OCI-LY7 (cell line): Measurements from ENCODE around the gene ORC4. TPM values are rescaled to one million over a fixed set of nuclear protein-coding genes. Genes with fewer than 3 reads are reported as not detected.

Experiments
- BruUV-seq: library from RNA; stranded (reverse); fragments of 400-500 nt; replicated peaks from 2 replicates; lab custom pipeline; 2021; lab: Mats Ljungman, UMichigan
- CTCF ChIA-PET: fragments of 300-600 bp; sonication (Branson Sonifier 250); formaldehyde crosslinking; loops from one replicate; lab custom pipeline; 2022; ENCODE audit warnings: antibody characterized with exemption; ENCODE audit not compliant: unreplicated experiment; lab: Charles Lee
- POLR2A ChIA-PET: fragments of 300-600 bp; sonication (Branson Sonifier 250); formaldehyde crosslinking; loops from one replicate; lab custom pipeline; 2022; ENCODE audit warnings: antibody characterized with exemption; lab: Charles Lee
- DNase-seq: peaks from one replicate; pipeline ENCODE4 v3.0.0-alpha.2; 2015; ENCODE audit warnings: low spot score
- H2AFZ ChIP-seq: fragments of 200-600 bp; sonication (generic), shearing (Covaris generic); 2 replicates; pipeline ENCODE4 v1.6.1; 2014; ENCODE audit warnings: mild to moderate bottlenecking, antibody characterized with exemption, low read length, moderate library complexity
- H3K27ac ChIP-seq: fragments of 200-600 bp; sonication (generic); 2 replicates; pipeline ENCODE4 v1.5.1; 2014; ENCODE audit warnings: mixed run types, low read depth, mild to moderate bottlenecking, moderate library complexity, low read length, inconsistent platforms; ENCODE audit not compliant: poor library complexity, severe bottlenecking
- H3K36me3 ChIP-seq: fragments of 200-600 bp; sonication (generic); 2 replicates; pipeline ENCODE4 v1.6.1; 2014; ENCODE audit warnings: mild to moderate bottlenecking, antibody characterized with exemption, low read length, moderate library complexity, mixed read lengths; ENCODE audit not compliant: insufficient read depth
- H3K4me1 ChIP-seq: fragments of 200-600 bp; sonication (generic); 2 replicates; pipeline ENCODE4 v1.5.1; 2014; ENCODE audit warnings: mild to moderate bottlenecking, low read length; ENCODE audit not compliant: insufficient read depth, poor library complexity, severe bottlenecking
- H3K4me2 ChIP-seq: fragments of 200-600 bp; sonication (generic); 2 replicates; pipeline ENCODE4 v1.6.1; 2014; ENCODE audit warnings: mild to moderate bottlenecking, low read length
- H3K4me3 ChIP-seq: fragments of 200-600 bp; sonication (generic); 2 replicates; pipeline ENCODE4 v1.5.1; 2014; ENCODE audit warnings: mild to moderate bottlenecking, low read depth, low read length; ENCODE audit not compliant: poor library complexity, severe bottlenecking
- H3K79me2 ChIP-seq: fragments of 200-600 bp; sonication (generic); 2 replicates; pipeline ENCODE4 v1.6.1; 2016; ENCODE audit warnings: low read depth, mild to moderate bottlenecking, low read length, moderate library complexity, mixed read lengths; ENCODE audit not compliant: insufficient read depth
- H3K9me2 ChIP-seq: fragments of 200-600 bp; sonication (generic); 2 replicates; pipeline ENCODE4 v1.6.1; 2016; ENCODE audit warnings: mild to moderate bottlenecking, low read length, mixed read lengths; ENCODE audit not compliant: insufficient read depth
- H3K9me3 ChIP-seq: fragments of 200-600 bp; sonication (generic); 2 replicates; pipeline ENCODE4 v1.6.1; 2014; ENCODE audit warnings: mild to moderate bottlenecking, mixed run types, low read length, mixed read lengths
- H4K20me1 ChIP-seq: fragments of 200-600 bp; sonication (generic); 2 replicates; pipeline ENCODE4 v1.6.1; 2014; ENCODE audit warnings: mild to moderate bottlenecking, antibody characterized with exemption, low read length, moderate library complexity, mixed read lengths; ENCODE audit not compliant: insufficient read depth
- EZH2phosphoT487 ChIP-seq: fragments of 200-600 bp; sonication (generic); IDR thresholded peaks from 2 replicates; pipeline ENCODE4 v1.6.1; 2018; ENCODE audit warnings: low read depth, borderline replicate concordance, mild to moderate bottlenecking, mixed run types, antibody characterized with exemption, low read length, moderate library complexity, mixed read lengths
- intact Hi-C: fragments of 100-400 bp; cut with micrococcal nuclease; formaldehyde crosslinking; loops from one replicate; pipeline ENCODE4 v1.10.0; 2022; ENCODE audit not compliant: unreplicated experiment
- total RNA-seq, 2 experiments: library from RNA; depleted of rRNA in 1 of 2; stranded (reverse); fragments of >200 nt in 1 of 2; shearing (Covaris generic) in 1 of 2; gene quantifications; 2 replicates each; pipeline ENCODE4 v1.2.3, GENCODE V29; 2014 to 2022
- TF ChIP-seq, protein P1 (sequence below): fragments of 200-600 bp; sonication (generic); conservative IDR thresholded peaks from 2 replicates; pipeline ENCODE4 v1.5.1; 2014; ENCODE audit warnings: mild to moderate bottlenecking, antibody characterized with exemption, low read length, moderate library complexity, mixed read lengths

ORC4 gene
- total RNA-seq, 2 experiments from 2014 or later, result 20.3 to 37.4 TPM

DNA sequence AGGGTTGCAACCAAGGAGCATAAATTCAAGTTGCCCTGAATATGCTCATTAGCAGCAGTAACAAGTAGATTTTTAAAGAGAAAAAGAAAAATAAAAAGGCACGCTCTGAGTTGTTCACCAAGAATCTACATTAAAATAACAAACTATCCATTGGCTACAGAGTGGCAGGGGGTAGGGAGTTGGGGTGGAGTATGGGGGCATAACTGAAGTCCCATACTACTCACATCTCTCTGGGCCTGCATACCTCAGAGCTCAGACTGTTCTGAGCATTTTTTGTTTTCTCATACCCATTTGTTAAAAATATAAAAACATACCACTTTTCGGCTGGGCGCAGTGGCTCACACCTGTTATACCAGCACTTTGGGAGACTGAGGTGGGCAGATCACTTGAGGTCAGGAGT lies 31.4 kb downstream of the ORC4 start:
- Histone ChIP-seq H3K4me1 (no peaks in the 10 kb centered on the region), H2AFZ (no peak overlapping the region), H3K27ac (no peak overlapping the region), H3K4me2 (no peak overlapping the region), H3K36me3 (no peaks in the 10 kb centered on the region), H3K4me3 (no peak overlapping the region), H4K20me1 (peaks cover 10% of the 10 kb centered on the region), H3K9me3 (no peaks in the 10 kb centered on the region), H3K9me2 (no peaks in the 10 kb centered on the region), H3K79me2 (no peaks in the 10 kb centered on the region)
- BruUV-seq, result no TSS peak
- intact Hi-C loops, result loop anchor here (10.0 kb wide), 1 partner anchor 1006 kb away; no protein-coding TSS in a partner anchor
- CTCF ChIA-PET, result no interaction called here
- POLR2A ChIA-PET, result interaction anchor here (0.6 to 2.3 kb wide), 3 partner anchors 10 to 520 kb away, joined by 3 to 6 read pairs (median 5); no protein-coding TSS in a partner anchor
- TF ChIP-seq, protein P1, sequence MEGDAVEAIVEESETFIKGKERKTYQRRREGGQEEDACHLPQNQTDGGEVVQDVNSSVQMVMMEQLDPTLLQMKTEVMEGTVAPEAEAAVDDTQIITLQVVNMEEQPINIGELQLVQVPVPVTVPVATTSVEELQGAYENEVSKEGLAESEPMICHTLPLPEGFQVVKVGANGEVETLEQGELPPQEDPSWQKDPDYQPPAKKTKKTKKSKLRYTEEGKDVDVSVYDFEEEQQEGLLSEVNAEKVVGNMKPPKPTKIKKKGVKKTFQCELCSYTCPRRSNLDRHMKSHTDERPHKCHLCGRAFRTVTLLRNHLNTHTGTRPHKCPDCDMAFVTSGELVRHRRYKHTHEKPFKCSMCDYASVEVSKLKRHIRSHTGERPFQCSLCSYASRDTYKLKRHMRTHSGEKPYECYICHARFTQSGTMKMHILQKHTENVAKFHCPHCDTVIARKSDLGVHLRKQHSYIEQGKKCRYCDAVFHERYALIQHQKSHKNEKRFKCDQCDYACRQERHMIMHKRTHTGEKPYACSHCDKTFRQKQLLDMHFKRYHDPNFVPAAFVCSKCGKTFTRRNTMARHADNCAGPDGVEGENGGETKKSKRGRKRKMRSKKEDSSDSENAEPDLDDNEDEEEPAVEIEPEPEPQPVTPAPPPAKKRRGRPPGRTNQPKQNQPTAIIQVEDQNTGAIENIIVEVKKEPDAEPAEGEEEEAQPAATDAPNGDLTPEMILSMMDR, result no peak
- no peak for TF ChIP-seq EZH2phosphoT487
- no peak for DNase-seq

DNA sequence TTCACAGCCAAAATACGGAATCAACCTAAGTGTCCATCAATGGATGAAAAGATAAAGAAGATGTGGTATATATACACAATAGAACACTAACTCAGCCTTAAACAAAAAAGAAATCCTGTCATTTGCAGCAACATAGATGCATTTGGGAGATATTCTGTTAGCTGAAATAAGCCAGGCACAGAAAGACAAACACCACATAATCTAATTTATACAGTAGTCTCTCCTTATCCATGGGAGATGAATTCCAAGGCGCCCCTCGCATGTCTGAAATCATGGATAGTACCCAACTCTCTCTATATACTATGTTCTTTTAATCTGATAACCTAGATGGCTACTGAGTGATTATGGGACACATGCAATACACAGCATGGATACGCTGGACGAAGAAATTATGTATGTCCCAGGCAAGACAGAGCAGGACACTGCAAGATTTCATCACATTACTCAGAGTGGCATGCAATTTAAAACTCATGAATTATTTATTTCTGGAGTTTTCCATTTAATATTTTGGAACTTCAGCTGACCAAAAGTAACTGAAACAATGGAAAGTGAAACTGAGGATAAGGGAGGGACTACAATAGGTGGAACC lies 39.5 kb downstream of the ORC4 start:
- intact Hi-C loops, result loop anchor here (10.0 kb wide), 1 partner anchor 1014 kb away; no protein-coding TSS in a partner anchor
- ChIA-PET POLR2A (no interaction called here), CTCF (no interaction called here)
- Histone ChIP-seq H3K36me3 (no peaks in the 10 kb centered on the region), H3K4me2 (no peak overlapping the region), H3K9me3 (peaks cover 9% of the 10 kb centered on the region; the same call in 1 of the 2 replicates), H3K4me3 (no peak overlapping the region), H3K27ac (no peak overlapping the region), H2AFZ (no peak overlapping the region), H3K4me1 (no peaks in the 10 kb centered on the region), H3K9me2 (no peaks in the 10 kb centered on the region), H3K79me2 (no peaks in the 10 kb centered on the region), H4K20me1 (no peaks in the 10 kb centered on the region)
- DNase-seq, result no peak
- TF ChIP-seq, protein P1, result no peak
- TF ChIP-seq EZH2phosphoT487, result no peak
- no TSS peak for BruUV-seq

DNA sequence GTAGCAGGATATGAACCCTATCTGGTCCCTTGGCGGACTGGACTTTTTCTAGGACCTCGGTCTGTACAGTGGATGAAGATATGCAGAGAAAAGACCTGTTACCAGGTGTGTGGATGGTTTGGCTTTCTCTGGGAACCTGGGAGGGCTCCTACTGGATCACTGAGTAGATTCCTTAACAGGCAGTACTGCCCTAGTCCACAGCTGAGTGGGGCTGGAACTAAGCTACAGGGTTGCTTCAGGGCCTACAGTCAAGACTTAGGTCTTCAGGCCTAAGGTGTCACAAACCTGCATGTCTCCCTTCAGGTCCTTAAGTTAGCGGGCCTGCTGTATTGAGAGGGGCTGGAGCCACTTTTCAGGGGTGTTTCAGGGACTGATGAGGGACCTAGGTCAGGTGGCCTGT lies 42.9 kb downstream of the ORC4 start:
- Histone ChIP-seq H3K36me3 (peaks cover 6% of the 10 kb centered on the region; the same call in 1 of the 2 replicates), H3K4me1 (no peaks in the 10 kb centered on the region), H3K4me2 (no peak overlapping the region), H3K4me3 (no peak overlapping the region), H4K20me1 (no peaks in the 10 kb centered on the region; the same call in 1 of the 2 replicates), H3K9me3 (peaks cover 9% of the 10 kb centered on the region; the same call in 1 of the 2 replicates), H3K79me2 (no peaks in the 10 kb centered on the region), H3K27ac (no peak overlapping the region), H2AFZ (no peak overlapping the region), H3K9me2 (no peaks in the 10 kb centered on the region)
- POLR2A ChIA-PET, result no interaction called here
- no TSS peak for BruUV-seq
- TF ChIP-seq, protein P1, result no peak
- no peak for TF ChIP-seq EZH2phosphoT487
- DNase-seq, result no peak
- CTCF ChIA-PET, result no interaction called here
- intact Hi-C loops, result no loop called here
